ENCODE results near the gene BPIFA3.

Gene BPIFA3

DNA sequence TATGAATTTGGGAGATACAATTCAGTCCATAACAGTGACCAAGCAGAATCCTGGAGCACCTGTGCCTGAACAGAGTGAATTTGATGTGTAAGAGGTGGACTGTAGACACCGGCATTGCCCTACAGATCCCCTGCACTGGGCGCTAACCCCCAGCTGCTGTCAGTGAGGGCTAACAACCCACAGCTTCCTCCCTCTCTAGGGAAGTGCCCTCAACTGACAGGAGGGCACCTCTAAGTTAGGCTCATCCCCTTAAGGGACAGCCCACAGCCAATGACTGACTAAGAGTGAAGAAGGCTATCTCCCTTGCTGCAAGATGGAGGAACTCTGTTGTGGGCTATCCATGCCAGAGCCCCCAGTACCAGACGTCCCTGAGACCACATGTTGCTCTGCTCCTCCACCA is 50.5 kb downstream of the BPIFA3 start:
- DNase-seq = no peak

DNA sequence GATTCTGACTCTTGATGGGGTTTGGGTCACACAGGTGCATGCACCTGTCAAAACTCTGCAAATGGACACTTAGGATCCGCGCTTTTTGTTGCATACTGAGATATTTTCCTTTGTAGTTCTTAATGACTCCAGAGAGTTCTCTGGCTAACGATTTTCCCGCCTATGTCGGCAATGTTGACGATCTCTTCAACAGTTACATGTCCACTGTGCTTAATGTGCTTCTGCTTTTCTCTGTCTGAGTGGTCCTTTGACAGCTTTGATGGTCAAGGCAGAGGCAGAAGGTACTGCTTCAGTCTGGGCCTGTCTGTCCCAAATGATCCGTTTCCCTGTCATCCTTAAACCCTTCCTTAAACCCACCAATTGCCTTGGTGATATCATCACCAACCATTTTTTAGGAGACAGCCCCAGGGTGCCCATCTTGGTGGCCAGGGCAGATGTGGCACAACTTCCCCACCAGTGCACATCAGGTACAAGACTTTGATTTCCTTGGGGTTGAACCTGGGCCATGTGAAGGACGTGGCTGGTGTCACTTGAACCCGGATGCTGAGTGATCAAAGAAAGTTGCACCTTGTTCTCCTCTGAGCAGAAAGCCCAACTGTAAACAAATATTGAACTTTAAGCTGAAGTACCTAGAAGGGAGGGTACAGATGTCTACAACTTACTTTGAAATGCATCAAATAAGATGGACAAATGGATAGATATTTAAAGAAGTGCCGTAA is 55.2 kb downstream of the BPIFA3 start:
- no peak for DNase-seq

DNA sequence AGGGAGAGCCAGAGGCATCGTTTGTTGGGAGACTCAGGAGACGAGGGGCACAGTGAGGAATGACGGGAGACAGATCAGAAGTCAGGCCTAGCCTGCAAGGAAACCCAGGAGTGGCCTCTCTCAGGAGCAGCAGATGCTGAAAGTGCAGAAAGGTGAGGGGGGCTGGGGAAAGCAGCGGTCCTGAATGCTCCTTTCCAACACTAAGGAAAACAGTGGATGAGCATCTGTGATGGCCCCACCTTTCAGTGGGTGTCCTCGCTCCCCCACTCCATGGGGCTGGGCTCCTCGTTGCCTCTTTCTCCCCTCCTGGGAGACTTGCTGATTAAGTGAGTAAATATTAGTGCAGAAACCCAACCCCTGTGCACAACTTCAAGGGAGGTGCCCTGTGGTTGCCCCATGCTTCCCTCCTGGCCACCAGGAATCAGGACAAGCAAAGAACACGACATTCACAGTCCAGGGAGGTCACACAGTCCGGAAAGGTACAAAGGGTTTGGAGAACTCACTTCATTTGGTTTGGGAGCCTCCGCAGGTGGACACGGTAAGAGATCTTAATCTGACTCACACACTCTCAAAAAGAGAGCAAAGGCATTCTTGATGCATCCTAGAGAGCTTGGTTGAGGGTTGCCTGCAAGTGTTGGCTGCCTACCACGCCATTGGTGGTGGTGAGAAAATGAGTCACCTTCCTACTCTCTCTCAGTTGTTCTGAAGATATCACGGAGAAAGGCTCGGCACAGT is 56.1 kb downstream of the BPIFA3 start:
- DNase-seq = peak; percentile 19

DNA sequence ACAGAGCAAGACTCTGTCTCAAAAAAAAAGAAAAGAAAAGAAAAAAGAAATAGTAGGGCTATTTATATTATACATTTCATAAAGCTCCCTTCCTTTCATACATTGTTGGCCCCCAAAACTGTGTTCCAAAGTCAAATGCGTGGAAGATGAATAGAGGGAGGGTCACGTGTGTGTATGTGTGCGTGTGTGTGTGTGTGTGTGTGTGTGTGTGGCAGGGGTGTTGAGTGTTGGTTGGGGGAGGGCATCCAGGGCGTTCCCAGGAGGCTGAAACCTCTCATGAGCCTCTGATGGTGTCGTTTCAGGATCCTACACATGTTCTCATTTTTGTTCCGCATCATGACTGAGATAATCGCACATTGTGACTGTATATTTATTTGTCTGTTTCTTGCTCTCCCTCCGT is 58.1 kb downstream of the BPIFA3 start:
- no peak for DNase-seq

DNA sequence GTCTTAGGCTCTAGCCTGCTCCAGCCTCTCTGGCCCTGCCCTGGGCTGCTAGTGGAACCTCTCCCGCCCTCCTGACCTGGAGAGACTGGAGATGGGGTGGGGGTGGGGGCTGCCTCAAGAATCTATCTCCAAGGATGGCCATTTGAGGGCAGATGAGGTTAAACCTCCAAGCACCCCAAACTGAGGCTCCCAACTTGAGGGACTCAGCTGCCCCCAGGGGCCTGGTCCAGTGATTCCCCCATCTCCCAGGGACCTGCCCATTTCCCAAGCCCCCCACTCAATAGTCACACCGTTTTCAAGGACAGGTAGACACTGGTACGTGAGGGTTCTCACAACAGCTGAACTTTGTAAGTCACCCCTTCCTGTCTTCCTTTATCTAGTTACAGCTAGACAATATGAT is 58.7 kb downstream of the BPIFA3 start:
- DNase-seq = no peak

DNA sequence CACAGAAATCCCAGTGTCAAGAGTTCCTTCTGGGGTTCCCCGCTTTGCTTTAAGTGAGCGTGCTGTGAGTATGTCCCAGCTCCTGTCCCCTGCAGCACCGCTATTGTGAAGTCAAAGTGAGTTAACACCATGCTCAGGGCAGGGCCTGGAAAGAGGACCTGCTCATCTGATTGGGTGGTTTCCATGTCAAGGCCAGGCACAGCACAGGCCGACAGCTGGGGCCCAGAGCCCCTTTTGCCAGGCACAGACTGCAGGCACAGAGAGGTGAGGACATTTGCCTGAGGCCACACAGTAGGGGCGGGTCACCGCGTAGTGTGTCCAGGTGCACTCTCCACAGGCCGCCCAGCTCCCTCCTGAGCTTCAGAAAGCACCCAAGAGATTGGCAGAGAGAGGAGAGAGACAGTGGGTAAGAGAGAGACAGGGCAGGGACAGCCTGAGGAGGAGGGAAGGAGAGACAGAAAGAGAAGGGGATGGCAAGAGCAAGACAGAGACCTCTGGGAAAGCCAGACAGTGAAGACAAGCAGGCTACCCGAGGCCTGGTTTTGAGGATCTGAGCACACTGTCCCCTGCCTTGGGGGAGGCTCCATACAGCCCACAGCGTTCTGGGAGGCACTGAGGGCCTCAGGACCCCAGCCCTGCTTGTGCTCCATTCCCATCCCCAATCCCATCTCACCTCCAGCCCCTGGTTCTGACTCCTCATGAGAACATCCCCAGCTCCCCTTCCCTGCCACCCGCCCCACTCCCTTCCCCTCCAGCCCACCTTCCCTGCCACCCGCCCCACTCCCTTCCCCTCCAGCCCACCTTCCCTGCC is 59.4 kb downstream of the BPIFA3 start:
- DNase-seq = no peak

Measured in stimulated activated CD4-positive, alpha-beta T cell treated with anti-CD3 and anti-CD28 coated beads, Interleukin-15, amount 100 ng/mL, for 24 hours (primary cell).